GM12892 (cell line): ENCODE results near the gene ROR1.
"Not testable (repeated sequence)": the region's sequence is repeated elsewhere in the genome, so short reads cannot be mapped to it uniquely, and the experiment has no call there.

Experiments used
- POLR2A ChIP-seq: IDR thresholded peaks from 2 replicates; pipeline ENCODE4 v1.6.1; 2011; ENCODE audit warnings: low read depth, low read length, control low read depth
- POLR2AphosphoS5 ChIP-seq: IDR thresholded peaks from 2 replicates; pipeline ENCODE4 v1.6.1; 2011; ENCODE audit warnings: low read depth, low read length, control low read depth

DNA sequence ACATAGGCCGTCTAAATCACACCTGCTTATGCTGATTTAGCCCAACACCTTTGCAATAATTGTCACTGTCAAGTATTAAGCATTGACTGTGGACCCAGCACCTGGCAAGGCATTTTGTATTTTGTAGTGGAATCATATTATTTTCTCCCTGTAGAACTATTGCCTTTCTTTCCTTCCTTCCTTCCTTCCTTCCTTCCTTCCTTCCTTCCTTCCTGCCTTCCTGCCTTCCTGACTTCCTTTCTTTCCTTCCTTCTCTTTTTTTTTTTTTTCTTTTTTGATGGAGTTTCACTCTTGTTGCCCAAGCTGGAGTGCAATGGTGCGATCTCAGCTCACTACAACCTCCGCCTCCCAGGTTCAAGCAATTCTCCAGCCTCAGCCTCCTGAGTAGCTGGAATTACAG, 13.5 kb downstream of the ROR1 start:
- not testable (repeated sequence) for TF ChIP-seq POLR2A, POLR2AphosphoS5
